HG03565 (cell line): Measurements from ENCODE around the gene LRRC72.
"Not testable (repeated sequence)": the region's sequence is repeated elsewhere in the genome, so short reads cannot be mapped to it uniquely, and the experiment has no call there.

Experiments used
- ATAC-seq: cut with Tn5 transposase; IDR thresholded peaks from one replicate; pipeline ENCODE4 v1.9.1; 2021; ENCODE audit warnings: mild to moderate bottlenecking, moderate library complexity; ENCODE audit not compliant: unreplicated experiment

LRRC72 gene

GRCh38 chr7:16524332-16524731 is 2.3 kb upstream of the LRRC72 start:
- no peak for ATAC-seq

GRCh38 chr7:16528520-16528919 is 1.9 kb downstream of the LRRC72 start:
- ATAC-seq = no peak

DNA sequence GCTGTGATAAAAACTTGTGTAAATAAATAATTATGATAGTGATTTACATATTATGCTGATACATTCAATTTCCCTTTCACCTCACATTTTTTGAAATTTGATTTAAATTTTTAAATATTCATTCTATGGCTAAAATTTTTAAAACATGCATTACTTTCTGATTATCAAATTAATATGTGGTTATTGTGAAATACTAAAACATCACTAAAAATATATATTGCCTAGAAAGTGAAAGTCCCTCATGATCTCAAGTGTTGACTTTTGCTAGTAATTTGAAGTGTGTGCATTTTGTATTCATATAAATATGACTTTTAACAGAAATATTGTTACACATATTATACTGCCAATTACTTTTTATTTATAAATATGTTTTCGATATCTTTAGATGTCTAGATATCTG is 3.1 kb downstream of the LRRC72 start:
- ATAC-seq = no peak

- no peak for ATAC-seq
Observed at GRCh38 chr7:16531707-16532106, 5.1 kb downstream of the LRRC72 start.

DNA sequence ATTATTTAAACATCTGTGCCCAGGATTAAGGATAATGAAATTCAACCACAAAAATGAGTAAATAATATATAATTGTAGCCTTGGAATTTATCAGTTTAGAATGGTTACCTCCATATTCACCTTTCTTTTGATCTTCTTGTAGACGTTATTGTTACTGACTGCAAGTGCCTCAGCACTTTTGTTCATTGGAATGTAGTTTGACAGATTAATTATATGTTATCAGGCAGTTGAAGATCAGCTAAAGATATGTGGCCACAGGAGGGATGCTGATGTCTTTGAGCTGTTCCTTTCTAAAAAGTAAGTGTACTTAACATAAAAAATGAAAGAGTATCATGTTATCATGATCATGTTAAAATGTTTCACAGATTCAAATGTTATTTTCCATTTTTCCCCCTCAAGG is 5.6 kb downstream of the LRRC72 start:
- ATAC-seq = no peak

- ATAC-seq = no peak
Observed at GRCh38 chr7:16535500-16535899, 8.9 kb downstream of the LRRC72 start.

GRCh38 chr7:16540559-16540958 is 13.9 kb downstream of the LRRC72 start:
- ATAC-seq = not testable (repeated sequence)

DNA sequence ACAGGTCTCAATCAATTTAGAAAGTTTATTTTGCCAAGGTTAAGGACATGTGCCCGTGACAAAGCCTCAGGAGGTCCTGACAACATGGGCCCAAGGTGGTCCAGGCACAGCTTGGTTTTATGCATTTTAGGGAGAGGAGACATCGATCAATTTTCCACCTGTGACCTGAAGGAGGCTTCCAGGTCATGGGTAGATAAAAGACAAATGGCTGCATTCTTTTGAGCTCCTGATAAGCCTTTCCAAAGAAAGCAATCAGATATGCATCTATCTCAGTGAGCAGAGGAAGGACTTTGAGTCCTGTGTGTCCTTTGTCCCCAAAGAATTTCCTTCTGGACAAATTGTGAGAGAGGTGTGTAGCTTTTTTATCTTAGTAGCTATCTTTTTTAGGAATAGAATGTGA is 15.8 kb downstream of the LRRC72 start:
- no peak for ATAC-seq

DNA sequence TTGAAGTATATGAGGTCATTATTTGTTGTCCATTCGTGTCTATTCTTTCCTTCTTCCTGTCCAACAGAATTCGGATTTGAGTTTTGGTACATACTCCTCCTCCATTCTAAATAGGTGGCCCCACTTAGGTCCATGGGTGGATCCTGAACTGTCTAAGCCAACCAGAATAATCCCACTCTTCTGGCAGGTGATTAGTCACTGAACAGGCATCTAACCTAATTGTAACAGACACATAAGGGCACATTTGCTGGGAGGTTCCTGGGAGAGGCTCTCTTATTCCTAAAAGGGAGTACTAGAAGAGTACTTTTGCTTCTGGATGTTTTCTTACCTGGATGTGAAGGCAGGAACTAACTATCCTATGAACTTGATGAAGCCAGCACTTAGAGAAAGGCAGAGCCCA is 16.8 kb downstream of the LRRC72 start:
- ATAC-seq = no peak

GRCh38 chr7:16546921-16547505 is 20.4 kb downstream of the LRRC72 start:
- no peak for ATAC-seq

DNA sequence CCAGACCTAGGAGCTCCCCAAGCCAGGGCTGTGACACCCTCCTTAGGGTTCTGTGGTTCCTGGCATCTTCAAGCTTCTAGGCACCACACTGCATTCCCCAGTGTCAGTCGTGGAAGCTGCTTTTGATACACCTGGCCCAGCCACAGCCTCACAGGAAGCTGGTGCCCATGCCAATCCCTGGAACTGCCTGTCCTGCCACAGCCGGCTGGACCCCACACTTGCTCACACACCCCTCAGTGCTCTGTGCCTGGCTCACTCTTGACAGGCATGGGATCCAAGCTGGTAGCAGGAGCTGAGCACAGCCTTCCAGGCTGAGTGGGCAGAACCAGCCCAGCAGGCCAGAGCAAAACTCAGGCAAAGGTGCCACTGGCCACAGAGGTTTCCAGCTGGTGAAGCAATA is 21.8 kb downstream of the LRRC72 start:
- no peak for ATAC-seq

DNA sequence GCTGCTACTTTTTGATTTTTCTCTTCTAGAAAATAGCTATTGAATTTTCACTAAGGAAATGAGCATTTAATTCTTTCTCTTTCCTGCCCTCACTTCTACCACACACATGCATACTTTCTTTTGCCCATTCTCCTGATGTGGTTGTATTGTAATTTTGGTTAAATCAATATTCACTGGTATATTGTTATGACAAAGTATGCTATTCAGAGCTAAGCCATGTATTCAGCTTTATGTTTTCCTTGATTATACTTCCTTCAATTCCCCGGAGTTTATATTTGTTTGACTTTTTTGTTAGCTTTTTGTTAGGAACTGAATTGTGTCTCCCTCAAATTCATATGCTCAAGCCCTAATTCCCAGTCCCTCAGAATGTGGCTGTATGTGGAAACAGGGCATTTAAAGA is 24.0 kb downstream of the LRRC72 start:
- no peak for ATAC-seq

GRCh38 chr7:16554518-16555236 is 28.1 kb downstream of the LRRC72 start:
- ATAC-seq = no peak

DNA sequence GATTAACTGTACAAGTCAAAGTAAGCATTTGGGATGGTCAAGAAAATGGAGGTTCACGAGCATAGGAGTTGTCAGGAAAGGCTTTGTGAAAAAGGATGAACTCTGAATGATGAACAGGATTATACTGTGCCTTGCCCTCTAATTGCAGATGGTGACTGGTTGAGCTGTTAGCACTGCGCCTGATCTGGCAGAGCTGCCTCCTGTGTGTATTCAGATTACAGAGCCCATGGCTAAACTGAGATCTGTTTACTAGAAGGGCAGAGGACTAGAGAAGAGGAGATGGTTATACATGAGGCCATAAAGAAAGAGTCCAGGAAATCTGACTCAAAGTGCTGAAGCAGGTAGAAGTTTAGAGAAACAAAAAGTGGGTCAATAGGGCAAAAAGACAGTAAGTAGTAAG is 29.7 kb downstream of the LRRC72 start:
- ATAC-seq = no peak

DNA sequence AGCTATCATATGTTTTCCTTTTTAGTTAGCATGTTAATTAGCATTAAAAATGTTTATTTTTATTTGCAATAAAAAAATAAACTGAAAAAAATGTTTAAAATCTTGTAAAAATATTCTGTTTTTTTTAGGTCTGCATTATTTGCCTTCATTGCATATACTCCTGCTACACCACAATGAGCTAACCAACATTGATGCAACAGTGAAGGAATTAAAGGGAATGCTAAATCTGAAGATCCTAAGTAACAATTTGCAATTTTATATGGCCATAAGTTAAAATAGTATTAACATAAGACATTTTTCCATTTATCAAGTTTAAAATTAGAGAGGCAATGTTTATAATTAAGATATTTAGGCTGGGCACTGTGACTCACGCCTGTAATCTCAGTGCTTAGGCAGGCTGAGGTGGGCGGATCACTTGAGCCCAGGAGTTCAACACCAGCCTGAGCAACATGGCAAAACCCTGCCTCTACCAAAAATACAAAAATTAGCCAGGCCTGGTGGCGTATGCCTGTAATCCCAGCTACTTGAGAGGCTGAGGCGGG is 32.2 kb downstream of the LRRC72 start:
- no peak for ATAC-seq

- ATAC-seq = no peak
Observed at GRCh38 chr7:16559497-16560179, 33.0 kb downstream of the LRRC72 start.

GRCh38 chr7:16561943-16562342 is 35.3 kb downstream of the LRRC72 start:
- ATAC-seq = no peak

GRCh38 chr7:16562456-16563220 is 36.0 kb downstream of the LRRC72 start:
- no peak for ATAC-seq

GRCh38 chr7:16563281-16564022 is 36.8 kb downstream of the LRRC72 start:
- peak; percentile 67 for ATAC-seq

- no peak for ATAC-seq
Observed at GRCh38 chr7:16564023-16564380, 37.4 kb downstream of the LRRC72 start.
